ENCODE results near the gene RCAN3.
"Not testable (repeated sequence)": the region's sequence is repeated elsewhere in the genome, so short reads cannot be mapped to it uniquely, and the experiment has no call there.

RCAN3 gene

DNA sequence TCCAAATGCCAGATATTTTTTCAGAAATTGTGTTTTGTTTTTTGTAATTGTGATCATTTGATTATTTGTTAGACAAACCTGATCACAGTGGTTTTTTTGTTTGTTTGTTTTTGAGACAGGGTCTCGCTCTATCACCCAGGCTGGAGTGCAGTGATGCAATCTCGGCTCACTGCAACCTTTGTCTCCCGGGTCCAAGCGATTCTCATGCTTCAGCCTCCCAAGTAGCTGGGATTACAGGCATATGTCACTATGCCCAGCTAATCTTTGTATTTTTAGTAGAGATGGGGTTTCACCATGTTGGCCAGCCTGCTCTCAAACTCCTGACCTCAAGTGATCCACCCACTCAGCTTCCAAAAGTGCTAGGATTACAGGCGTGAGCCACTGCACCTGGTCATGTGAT, 46.6 kb downstream of the RCAN3 start:
- H2AFZ ChIP-seq (ENCODE audit: low read length, unreplicated experiment); H3K36me3 ChIP-seq (ENCODE audit: insufficient read depth, low read length); H3K4me1 ChIP-seq (ENCODE audit: control insufficient read depth, insufficient read depth, low read length, unreplicated experiment); H3K4me3 ChIP-seq (ENCODE audit: low read depth, low read length); H3K27ac ChIP-seq (ENCODE audit: low read depth, low read length); H3K79me2 ChIP-seq (ENCODE audit: control insufficient read depth, insufficient read depth, low read length, unreplicated experiment): not testable (repeated sequence)
- peaks cover 32% of the 10 kb centered on the region for H3K27me3 ChIP-seq (ENCODE audit: insufficient read depth, low read length)

- no peaks in the 10 kb centered on the region for H3K4me1 ChIP-seq (ENCODE audit: control insufficient read depth, insufficient read depth, low read length, unreplicated experiment)
- H3K4me3 ChIP-seq (ENCODE audit: low read depth, low read length) = no peak overlapping the region
- H3K79me2 ChIP-seq (ENCODE audit: control insufficient read depth, insufficient read depth, low read length, unreplicated experiment) = no peaks in the 10 kb centered on the region
- H3K36me3 ChIP-seq (ENCODE audit: insufficient read depth, low read length) = no peaks in the 10 kb centered on the region
- H2AFZ ChIP-seq (ENCODE audit: low read length, unreplicated experiment) = no peak overlapping the region
- H3K27me3 ChIP-seq (ENCODE audit: insufficient read depth, low read length) = peaks cover 54% of the 10 kb centered on the region
- H3K27ac ChIP-seq (ENCODE audit: low read depth, low read length) = no peak overlapping the region
These were observed 48.8 kb downstream of the RCAN3 start for GRCh38 chr1:24551290-24551959.

DNA sequence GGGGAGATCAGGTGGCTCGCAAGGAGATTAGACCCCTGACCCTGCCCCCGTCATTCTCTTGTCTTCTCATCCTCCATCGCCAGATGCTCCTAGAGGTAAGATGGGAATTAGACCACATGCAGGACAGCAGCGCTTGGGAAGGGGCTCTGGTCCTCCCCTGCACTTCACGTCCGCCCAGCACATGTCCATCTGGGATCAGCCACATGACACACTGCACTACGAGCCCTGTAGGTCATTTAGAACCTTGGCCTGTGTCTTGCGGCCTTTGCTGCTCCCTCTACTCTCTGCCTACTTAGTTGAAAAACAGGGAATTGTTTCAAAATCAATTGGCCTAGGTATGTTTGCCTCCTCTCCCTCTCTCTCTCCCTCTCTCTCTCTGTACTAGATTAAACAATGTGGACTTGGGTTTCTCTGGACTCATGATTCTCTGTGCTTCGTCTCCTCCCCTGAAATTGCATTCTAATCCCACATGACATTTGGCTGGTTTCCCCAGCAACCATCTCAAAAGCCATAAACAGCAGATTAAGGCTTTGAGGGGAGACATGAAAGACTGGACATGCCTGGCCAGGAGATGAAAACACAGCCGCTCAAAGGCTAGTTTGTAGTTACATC, 49.4 kb downstream of the RCAN3 start:
- Histone ChIP-seq H3K4me1 (ENCODE audit: control insufficient read depth, insufficient read depth, low read length, unreplicated experiment) (no peaks in the 10 kb centered on the region), H2AFZ (ENCODE audit: low read length, unreplicated experiment) (no peak overlapping the region), H3K27me3 (ENCODE audit: insufficient read depth, low read length) (peaks cover 60% of the 10 kb centered on the region), H3K79me2 (ENCODE audit: control insufficient read depth, insufficient read depth, low read length, unreplicated experiment) (no peaks in the 10 kb centered on the region), H3K27ac (ENCODE audit: low read depth, low read length) (no peak overlapping the region), H3K4me3 (ENCODE audit: low read depth, low read length) (no peak overlapping the region), H3K36me3 (ENCODE audit: insufficient read depth, low read length) (no peaks in the 10 kb centered on the region)

DNA sequence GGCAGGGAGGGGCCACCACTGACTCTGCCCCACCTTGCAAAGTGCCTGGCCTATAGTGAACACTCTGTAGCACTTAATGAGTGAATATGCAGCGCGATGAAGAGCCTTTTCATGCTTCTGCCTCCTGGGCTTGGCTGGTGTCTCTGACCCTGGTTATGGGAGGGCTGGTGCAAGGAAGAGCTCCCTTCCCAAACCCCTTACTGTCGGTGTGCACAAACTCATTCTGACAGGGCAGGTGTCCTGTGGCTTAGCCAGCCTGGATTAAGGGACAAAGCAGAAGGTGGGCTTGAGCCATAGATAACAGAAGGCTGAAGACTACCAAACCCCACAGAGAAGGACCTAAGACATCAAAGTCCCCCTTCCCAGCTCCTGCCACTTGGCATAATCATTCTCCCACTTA, 51.3 kb downstream of the RCAN3 start:
- Histone ChIP-seq H3K4me1 (ENCODE audit: control insufficient read depth, insufficient read depth, low read length, unreplicated experiment) (peaks cover 7% of the 10 kb centered on the region), H3K79me2 (ENCODE audit: control insufficient read depth, insufficient read depth, low read length, unreplicated experiment) (no peaks in the 10 kb centered on the region), H2AFZ (ENCODE audit: low read length, unreplicated experiment) (no peak overlapping the region), H3K4me3 (ENCODE audit: low read depth, low read length) (no peak overlapping the region), H3K27ac (ENCODE audit: low read depth, low read length) (no peak overlapping the region), H3K27me3 (ENCODE audit: insufficient read depth, low read length) (peaks cover 53% of the 10 kb centered on the region), H3K36me3 (ENCODE audit: insufficient read depth, low read length) (no peaks in the 10 kb centered on the region)

- Histone ChIP-seq H3K4me3 (ENCODE audit: low read depth, low read length) (no peak overlapping the region), H3K36me3 (ENCODE audit: insufficient read depth, low read length) (no peaks in the 10 kb centered on the region), H3K4me1 (ENCODE audit: control insufficient read depth, insufficient read depth, low read length, unreplicated experiment) (peaks cover 13% of the 10 kb centered on the region), H3K79me2 (ENCODE audit: control insufficient read depth, insufficient read depth, low read length, unreplicated experiment) (no peaks in the 10 kb centered on the region), H2AFZ (ENCODE audit: low read length, unreplicated experiment) (no peak overlapping the region), H3K27me3 (ENCODE audit: insufficient read depth, low read length) (peaks cover 47% of the 10 kb centered on the region), H3K27ac (ENCODE audit: low read depth, low read length) (no peak overlapping the region)
These were observed 52.1 kb downstream of the RCAN3 start for GRCh38 chr1:24554714-24555113.

GRCh38 chr1:24555591-24556413, 53.2 kb downstream of the RCAN3 start, which contains the start of gene NCMAP:
TSS of gene NCMAP (plus strand) at chr1:24556087. CDS start at chr1:24595431, 39,344 bp downstream.
- H2AFZ ChIP-seq (ENCODE audit: low read length, unreplicated experiment) = no peak within 1 kb of the TSS
- H3K79me2 ChIP-seq (ENCODE audit: control insufficient read depth, insufficient read depth, low read length, unreplicated experiment) = no peaks in the 10 kb centered on the region
- H3K27ac ChIP-seq (ENCODE audit: low read depth, low read length) = no peak within 1 kb of the TSS
- peaks cover 41% of the 10 kb centered on the region for H3K27me3 ChIP-seq (ENCODE audit: insufficient read depth, low read length)
- H3K4me3 ChIP-seq (ENCODE audit: low read depth, low read length) = no peak within 1 kb of the TSS
- H3K36me3 ChIP-seq (ENCODE audit: insufficient read depth, low read length) = no peaks in the 10 kb centered on the region
- H3K4me1 ChIP-seq (ENCODE audit: control insufficient read depth, insufficient read depth, low read length, unreplicated experiment) = peaks cover 13% of the 10 kb centered on the region

DNA sequence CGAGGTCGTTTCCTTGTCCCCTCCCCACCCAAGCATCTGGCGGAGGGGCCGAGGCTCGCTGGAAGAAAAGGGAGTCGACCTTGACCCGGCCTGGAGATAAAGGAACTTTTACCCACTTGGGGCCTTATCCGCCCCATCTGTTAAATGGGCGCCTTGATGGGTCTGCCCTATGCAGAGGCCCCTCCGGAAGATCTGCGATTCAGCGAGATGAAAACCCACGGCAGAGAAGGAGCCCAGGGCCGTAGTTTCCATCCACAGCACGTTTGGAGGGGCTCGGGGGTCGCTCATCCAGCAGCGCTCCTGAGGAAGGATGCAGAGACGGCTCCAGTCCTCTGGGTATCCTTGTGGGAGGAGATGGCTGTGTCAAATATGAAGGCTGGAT, 53.8 kb downstream of the RCAN3 start:
- Histone ChIP-seq H3K79me2 (ENCODE audit: control insufficient read depth, insufficient read depth, low read length, unreplicated experiment) (no peaks in the 10 kb centered on the region), H2AFZ (ENCODE audit: low read length, unreplicated experiment) (no peak overlapping the region), H3K36me3 (ENCODE audit: insufficient read depth, low read length) (no peaks in the 10 kb centered on the region), H3K4me3 (ENCODE audit: low read depth, low read length) (no peak overlapping the region), H3K27ac (ENCODE audit: low read depth, low read length) (no peak overlapping the region), H3K27me3 (ENCODE audit: insufficient read depth, low read length) (peaks cover 38% of the 10 kb centered on the region), H3K4me1 (ENCODE audit: control insufficient read depth, insufficient read depth, low read length, unreplicated experiment) (peaks cover 13% of the 10 kb centered on the region)

DNA sequence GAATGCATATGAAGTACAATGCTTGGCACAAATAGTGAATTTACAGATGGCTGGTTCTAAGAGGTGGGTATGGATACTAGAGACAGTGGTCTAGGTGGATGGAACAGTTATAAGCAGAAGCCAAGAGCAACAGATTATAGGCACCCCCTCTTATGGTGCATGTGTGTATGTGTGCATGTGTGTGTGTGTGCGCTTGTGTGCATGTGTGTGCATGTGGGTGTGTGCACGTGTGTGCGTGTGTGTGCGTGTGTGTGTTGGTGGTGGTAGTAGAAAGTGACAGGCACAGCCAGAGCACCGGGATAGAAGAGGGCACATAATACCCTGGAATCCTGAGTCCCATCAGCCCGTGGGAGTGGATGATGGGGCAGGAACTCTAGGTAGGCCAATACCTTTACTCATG, 54.6 kb downstream of the RCAN3 start:
- Histone ChIP-seq H3K79me2 (ENCODE audit: control insufficient read depth, insufficient read depth, low read length, unreplicated experiment) (no peaks in the 10 kb centered on the region), H2AFZ (ENCODE audit: low read length, unreplicated experiment) (no peak overlapping the region), H3K4me3 (ENCODE audit: low read depth, low read length) (no peak overlapping the region), H3K4me1 (ENCODE audit: control insufficient read depth, insufficient read depth, low read length, unreplicated experiment) (peaks cover 13% of the 10 kb centered on the region), H3K27ac (ENCODE audit: low read depth, low read length) (no peak overlapping the region), H3K27me3 (ENCODE audit: insufficient read depth, low read length) (peaks cover 37% of the 10 kb centered on the region), H3K36me3 (ENCODE audit: insufficient read depth, low read length) (no peaks in the 10 kb centered on the region)

DNA sequence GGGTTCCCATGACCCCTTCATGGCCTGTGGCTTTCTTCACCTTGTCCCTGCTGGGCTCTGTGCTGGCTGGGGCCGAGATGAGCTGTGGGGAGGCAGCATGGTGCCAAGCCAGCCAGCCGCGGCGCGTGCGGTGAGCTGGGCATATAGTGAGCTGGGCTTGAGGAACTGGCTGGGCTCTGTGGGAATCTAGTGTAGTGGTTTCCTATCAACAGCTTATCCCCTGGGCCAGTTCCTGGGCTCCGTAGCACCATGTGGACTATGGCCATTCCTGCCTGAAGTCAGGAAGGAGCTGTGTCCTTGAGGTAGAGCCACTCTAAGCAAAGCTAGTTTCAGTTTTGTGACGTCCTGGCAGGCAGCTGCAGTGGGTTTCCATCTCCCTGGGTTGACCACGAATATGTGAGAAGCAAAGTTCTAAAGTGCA, 55.1 kb downstream of the RCAN3 start:
- peaks cover 13% of the 10 kb centered on the region for H3K4me1 ChIP-seq (ENCODE audit: control insufficient read depth, insufficient read depth, low read length, unreplicated experiment)
- H3K27me3 ChIP-seq (ENCODE audit: insufficient read depth, low read length) = peaks cover 37% of the 10 kb centered on the region
- no peak overlapping the region for H3K27ac ChIP-seq (ENCODE audit: low read depth, low read length)
- no peak overlapping the region for H3K4me3 ChIP-seq (ENCODE audit: low read depth, low read length)
- H2AFZ ChIP-seq (ENCODE audit: low read length, unreplicated experiment) = no peak overlapping the region
- no peaks in the 10 kb centered on the region for H3K79me2 ChIP-seq (ENCODE audit: control insufficient read depth, insufficient read depth, low read length, unreplicated experiment)
- H3K36me3 ChIP-seq (ENCODE audit: insufficient read depth, low read length) = no peaks in the 10 kb centered on the region

DNA sequence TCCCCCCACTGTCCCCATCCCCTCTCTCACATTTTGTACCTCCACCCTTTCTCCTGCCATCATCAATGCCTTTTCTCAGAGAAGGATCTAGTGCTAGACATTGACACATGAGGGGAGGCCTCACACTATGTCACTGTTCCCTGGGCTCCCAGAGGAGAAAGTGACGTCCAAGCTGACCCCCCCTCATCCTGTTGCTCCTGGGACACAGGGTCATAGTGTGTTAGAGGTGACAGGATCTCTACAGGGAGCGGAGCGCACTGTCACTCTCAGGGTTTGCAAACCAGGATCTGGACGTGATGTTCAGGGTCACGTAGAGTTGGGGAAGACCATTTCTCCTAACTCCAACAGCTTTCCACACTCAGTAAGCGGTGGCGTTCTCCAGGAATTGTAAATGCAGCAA, 55.8 kb downstream of the RCAN3 start:
- H3K4me3 ChIP-seq (ENCODE audit: low read depth, low read length) = no peak overlapping the region
- no peaks in the 10 kb centered on the region for H3K79me2 ChIP-seq (ENCODE audit: control insufficient read depth, insufficient read depth, low read length, unreplicated experiment)
- peaks cover 37% of the 10 kb centered on the region for H3K27me3 ChIP-seq (ENCODE audit: insufficient read depth, low read length)
- peaks cover 13% of the 10 kb centered on the region for H3K4me1 ChIP-seq (ENCODE audit: control insufficient read depth, insufficient read depth, low read length, unreplicated experiment)
- no peak overlapping the region for H2AFZ ChIP-seq (ENCODE audit: low read length, unreplicated experiment)
- H3K27ac ChIP-seq (ENCODE audit: low read depth, low read length) = no peak overlapping the region
- no peaks in the 10 kb centered on the region for H3K36me3 ChIP-seq (ENCODE audit: insufficient read depth, low read length)

All from ACC112 (cell line).